HG02943 (cell line): ENCODE results near the gene MAN1A1.

Experiments used
- ATAC-seq: cut with Tn5 transposase; IDR thresholded peaks from one replicate; pipeline ENCODE4 v1.9.1; 2021; ENCODE audit warnings: mild to moderate bottlenecking, low read depth, moderate library complexity; ENCODE audit not compliant: unreplicated experiment

The MAN1A1 gene

GRCh38 chr6:119243657-119244056 lies 105.9 kb downstream of the MAN1A1 start:
- no peak for ATAC-seq

- ATAC-seq = no peak
Measured at GRCh38 chr6:119243037-119243436, 106.5 kb downstream of the MAN1A1 start.

GRCh38 chr6:119241540-119242309 lies 107.8 kb downstream of the MAN1A1 start:
- ATAC-seq = no peak

DNA sequence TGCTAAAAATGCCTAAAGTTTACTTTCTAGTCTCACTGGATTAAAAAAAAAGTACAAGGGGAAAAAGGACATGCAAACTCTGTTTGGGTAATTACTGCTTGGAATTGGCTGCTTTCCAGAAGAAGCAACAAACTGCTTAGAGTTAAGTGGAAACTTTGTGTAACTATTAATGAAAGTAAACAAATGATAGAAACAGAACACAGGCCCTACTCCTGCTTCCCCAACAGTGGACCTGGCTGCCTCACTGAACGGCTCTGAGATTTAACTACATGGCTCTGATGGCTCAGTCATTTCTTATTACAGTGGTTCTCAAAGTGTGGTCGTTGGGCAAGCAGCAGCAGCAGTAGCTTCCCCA lies 108.5 kb downstream of the MAN1A1 start:
- ATAC-seq = no peak

DNA sequence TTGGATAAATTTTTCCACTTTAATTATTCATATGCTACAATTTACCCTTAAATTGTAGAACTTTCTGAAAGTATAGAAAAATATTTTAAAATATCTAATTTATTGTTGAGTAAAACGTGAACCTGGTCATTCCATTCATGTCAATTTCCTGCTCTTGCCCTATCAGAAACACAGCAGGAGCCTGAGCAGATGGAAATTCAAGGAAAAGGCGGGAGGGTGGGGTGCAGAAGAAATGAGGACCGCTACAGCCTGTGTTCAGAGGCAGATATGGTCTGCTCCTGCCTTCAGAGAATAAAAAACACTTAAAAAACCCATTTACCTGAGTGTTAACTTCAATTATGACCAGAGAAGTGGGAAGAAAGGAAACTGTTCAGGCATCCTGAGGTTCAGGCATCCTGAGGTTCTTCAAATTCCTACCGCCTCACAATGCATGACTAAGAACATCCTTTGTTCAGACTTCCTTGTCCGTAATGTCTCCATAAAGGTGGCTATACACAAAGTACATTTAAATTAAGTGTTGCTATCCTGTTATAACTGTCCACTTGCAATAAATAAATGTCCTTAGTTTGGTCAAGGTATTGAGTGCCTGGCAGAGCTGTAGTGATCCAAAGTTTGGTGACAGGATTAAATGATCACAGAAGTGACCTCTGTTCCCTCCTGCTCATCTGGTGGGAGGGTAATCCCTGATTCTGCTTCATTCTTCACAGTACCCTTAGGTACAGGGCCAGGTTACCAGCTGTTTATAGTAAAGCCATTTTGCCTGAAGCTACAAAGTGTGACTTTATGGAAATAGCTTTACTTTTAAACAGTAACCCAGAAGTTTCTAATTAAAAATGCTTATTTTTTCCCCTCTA lies 109.1 kb downstream of the MAN1A1 start:
- no peak for ATAC-seq

DNA sequence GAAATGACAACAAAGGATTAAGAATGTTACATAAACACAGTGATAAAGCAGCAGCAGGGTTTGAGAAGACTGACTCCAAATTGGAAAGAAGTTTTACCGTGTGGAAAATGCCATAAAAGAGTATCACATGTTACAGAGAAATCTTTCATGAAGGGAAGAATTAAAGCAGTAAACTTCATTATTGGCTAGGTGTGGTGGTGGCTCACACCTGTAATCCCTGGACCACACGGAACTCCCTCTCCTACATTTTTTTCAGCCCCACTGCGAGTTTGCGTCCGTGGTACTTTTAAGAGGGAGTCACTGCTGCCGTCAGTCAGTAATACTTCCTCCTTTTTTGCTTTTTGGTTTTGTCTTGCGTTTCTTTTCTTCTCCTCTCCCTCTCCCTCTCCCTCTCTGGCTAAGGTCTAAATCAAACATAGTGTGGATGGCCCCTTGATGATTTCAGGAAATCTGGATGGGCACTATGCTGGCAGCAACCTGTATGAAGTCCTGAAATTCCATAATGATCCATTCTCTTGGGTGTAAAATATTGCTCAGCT lies 112.3 kb downstream of the MAN1A1 start:
- no peak for ATAC-seq

DNA sequence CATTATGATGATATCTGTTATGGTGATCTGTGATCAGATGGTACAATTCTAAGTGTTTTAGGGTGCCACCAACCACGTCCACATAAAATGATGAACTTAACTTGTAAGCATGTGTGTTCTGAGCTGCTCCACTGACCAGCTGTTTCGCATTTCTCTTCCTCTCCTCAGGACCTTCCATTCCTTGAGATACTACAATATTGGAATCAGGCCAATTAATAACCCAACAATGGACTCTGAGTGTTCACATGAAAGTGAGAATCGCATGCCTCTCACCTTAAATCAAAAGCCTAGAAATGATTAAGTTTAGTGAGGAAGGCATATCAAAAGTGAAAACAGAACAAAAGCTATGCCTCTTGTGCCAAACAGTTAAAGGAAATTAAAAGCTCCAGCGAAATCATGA lies 114.6 kb downstream of the MAN1A1 start:
- ATAC-seq = no peak

DNA sequence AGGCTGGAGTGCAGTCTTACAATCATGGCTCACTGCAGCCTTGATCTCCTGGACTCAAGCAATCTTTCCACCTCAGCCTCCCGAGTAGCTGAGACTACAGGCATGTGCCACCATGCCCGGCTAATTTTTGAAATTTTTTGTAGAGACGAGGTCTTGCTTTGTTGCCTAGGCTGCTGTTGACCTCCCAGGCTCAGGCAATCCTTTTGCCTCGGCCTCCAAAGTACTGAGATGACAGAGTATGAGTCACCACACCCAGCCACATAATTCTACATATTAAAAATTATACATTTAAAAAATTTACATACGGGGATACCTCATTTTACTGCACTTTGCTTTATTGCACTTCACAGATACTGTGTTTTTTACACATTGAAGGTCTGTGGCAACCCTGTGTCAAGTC lies 115.1 kb downstream of the MAN1A1 start:
- ATAC-seq = no peak

- ATAC-seq = no peak
Measured at GRCh38 chr6:119233312-119233984, 116.1 kb downstream of the MAN1A1 start.

- ATAC-seq = no peak
Measured at GRCh38 chr6:119231394-119231793, 118.2 kb downstream of the MAN1A1 start.

- no peak for ATAC-seq
Measured at GRCh38 chr6:119230160-119230559, 119.4 kb downstream of the MAN1A1 start.

GRCh38 chr6:119227377-119227776 lies 122.2 kb downstream of the MAN1A1 start:
- no peak for ATAC-seq

DNA sequence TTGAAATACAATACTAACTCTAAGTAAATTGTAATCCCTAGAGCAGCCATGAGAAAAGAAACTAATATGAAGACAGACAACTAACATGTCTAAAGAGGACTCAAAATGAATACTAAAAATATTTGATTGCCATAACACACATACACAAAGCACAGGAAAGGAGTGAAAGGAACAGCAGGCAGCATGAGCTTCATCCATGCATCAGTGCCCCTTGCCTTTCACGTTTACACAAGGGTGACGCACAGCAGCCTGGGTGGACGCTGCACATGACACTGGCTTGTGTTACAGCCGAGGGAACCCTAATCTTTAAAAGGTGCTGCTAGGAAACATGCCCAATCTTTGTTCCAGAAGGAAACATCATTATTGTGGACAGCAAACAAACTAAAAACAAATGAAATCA lies 123.5 kb downstream of the MAN1A1 start:
- ATAC-seq = no peak

DNA sequence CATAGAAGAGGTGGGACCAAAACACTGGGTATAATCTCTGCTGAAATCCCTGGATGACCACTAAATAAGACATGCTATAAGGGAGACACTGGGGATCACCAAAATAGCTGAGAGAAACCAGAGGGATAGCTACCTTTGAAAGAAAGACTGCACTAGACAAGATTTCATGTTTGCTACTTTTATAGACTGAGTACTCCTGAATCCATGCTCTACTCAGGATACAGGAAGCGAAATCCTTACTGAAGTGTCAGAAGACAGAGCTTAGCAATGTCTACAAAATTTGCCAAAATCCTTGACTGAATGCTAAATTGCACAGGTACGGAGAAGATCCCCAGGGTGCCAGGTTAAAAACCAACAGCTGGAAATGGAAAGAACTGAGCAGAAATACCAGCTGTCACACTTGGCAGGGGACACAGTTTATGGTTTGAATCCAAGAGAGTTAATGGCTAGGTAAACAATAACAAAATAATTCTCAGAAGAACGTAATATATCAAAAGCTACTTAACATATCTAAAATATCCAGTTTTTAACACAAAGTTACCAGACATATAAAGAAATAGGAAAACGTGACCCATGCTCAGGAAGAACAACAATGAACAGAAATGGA lies 125.4 kb downstream of the MAN1A1 start:
- no peak for ATAC-seq

DNA sequence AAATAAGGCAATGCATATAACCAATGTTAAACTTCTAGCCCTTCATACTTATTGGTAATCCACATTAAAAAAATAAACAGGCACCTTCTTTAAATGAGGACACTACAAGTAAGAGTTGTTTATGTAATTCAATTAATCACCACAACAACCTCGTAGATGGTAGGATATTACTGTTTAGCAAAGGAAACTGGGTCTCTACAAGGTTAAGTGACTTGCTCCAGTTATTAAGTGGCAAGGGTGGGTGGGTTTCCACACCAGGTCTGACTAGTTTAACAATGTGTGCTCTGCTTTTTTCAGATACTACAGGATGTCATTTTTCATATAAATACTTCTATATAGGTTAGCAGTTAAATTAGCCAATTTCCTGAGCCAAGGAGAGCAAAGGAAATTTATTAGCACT lies 129.1 kb downstream of the MAN1A1 start:
- no peak for ATAC-seq

DNA sequence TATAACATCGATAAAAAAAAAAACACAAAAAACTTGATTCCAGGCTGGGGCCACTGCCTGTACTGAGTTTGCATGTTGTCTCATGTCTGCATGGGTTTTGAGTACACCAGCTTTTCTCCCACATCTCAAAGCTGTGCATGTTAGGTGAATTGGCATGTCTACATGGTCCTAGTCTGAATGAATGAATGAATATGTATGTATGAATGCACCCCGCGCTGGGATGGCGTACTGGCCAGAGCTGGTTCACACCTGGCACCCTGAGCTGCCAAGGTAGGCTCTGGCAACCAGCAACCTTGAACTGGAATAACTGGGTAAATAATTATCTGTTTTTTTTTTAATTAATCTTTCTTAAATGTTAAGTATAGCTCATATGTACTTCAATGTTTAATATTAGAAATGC lies 131.0 kb downstream of the MAN1A1 start:
- no peak for ATAC-seq

- no peak for ATAC-seq
Measured at GRCh38 chr6:119215885-119216590, 133.5 kb downstream of the MAN1A1 start.

- ATAC-seq = no peak
Measured at GRCh38 chr6:119215309-119215708, 134.3 kb downstream of the MAN1A1 start.

GRCh38 chr6:119210596-119210995 lies 139.0 kb downstream of the MAN1A1 start:
- ATAC-seq = no peak
